ENCODE results near the gene EME2. TPM values are rescaled to one million over a fixed set of nuclear protein-coding genes. Genes with fewer than 3 reads are reported as not detected.

EME2 gene
- total RNA-seq, 6 donors from 2014 or later, result 10.8 to 87.0 (median 21.5) TPM

GRCh38 chr16:1727651-1728624 is 44.7 kb upstream of the EME2 start:
- Histone ChIP-seq H3K36me3 (peaks cover 8 to 78% (median 54%) of the 10 kb centered on the region in 4 donors), H3K27ac (no peak overlapping the region), H3K4me3 (no peak overlapping the region), H3K27me3 (no peaks in the 10 kb centered on the region), H3K9me3 (no peaks in the 10 kb centered on the region), H3K4me1 (peaks cover 7 to 12% (median 8%) of the 10 kb centered on the region in 4 donors)
- no peak for ATAC-seq (ENCODE audit: low FRiP score in 2 of 2)
- WGBS, 2 donors, result 94 to 95% methylated on average over 21 to 37 of the region's 37 CpGs
- TF ChIP-seq POLR2AphosphoS5 (IDR thresholded peaks at IDR 0.05) (no peak), CTCF (IDR thresholded peaks at IDR 0.05) (no peak), POLR2A (IDR thresholded peaks at IDR 0.05) (no peak), EP300 (IDR thresholded peaks at IDR 0.05) (no peak)
- peak in 1 of 2 donors; percentile 82 for DNase-seq

- Histone ChIP-seq H3K27ac (no peak overlapping the region), H3K27me3 (no peaks in the 10 kb centered on the region), H3K4me3 (no peak overlapping the region), H3K4me1 (peaks cover 0 to 2% (median 0%) of the 10 kb centered on the region in 4 donors), H3K9me3 (no peaks in the 10 kb centered on the region), H3K36me3 (peaks cover 8 to 89% (median 65%) of the 10 kb centered on the region in 4 donors)
- no peak for TF ChIP-seq POLR2AphosphoS5 (IDR thresholded peaks at IDR 0.05)
- WGBS, 2 donors, result 94 to 98% methylated on average over 17 to 18 of the region's 18 CpGs
- peak in 1 of 2 donors; percentile 56 for DNase-seq
- no peak for ATAC-seq (ENCODE audit: low FRiP score in 2 of 2)
These were observed 43.6 kb upstream of the EME2 start for GRCh38 chr16:1729026-1729425.

- peak in 1 of 2 donors; percentile 70 for DNase-seq
- Histone ChIP-seq H3K4me3 (no peak overlapping the region), H3K36me3 (peaks cover 9 to 90% (median 69%) of the 10 kb centered on the region in 4 donors), H3K27ac (no peak overlapping the region), H3K9me3 (no peaks in the 10 kb centered on the region), H3K27me3 (no peaks in the 10 kb centered on the region), H3K4me1 (no peaks in the 10 kb centered on the region)
- TF ChIP-seq CTCF (IDR thresholded peaks at IDR 0.05), result no peak
- TF ChIP-seq POLR2AphosphoS5 (IDR thresholded peaks at IDR 0.05), result no peak
- TF ChIP-seq POLR2A (IDR thresholded peaks at IDR 0.05), result no peak
- TF ChIP-seq EP300 (IDR thresholded peaks at IDR 0.05), result no peak
- WGBS, 2 donors, result 96 to 97% methylated on average over 35 of the region's 35 CpGs
- ATAC-seq (ENCODE audit: low FRiP score in 2 of 2), result no peak
These were observed 43.2 kb upstream of the EME2 start for GRCh38 chr16:1729445-1729844.

GRCh38 chr16:1731073-1731472 is 41.5 kb upstream of the EME2 start:
- H3K4me1 ChIP-seq, result no peaks in the 10 kb centered on the region
- H3K36me3 ChIP-seq, result peaks cover 15 to 81% (median 63%) of the 10 kb centered on the region in 4 donors
- peak in 1 of 2 donors; percentile 43 for DNase-seq
- no peak for TF ChIP-seq POLR2A (IDR thresholded peaks at IDR 0.05)
- no peaks in the 10 kb centered on the region for H3K9me3 ChIP-seq
- no peak overlapping the region for H3K4me3 ChIP-seq
- ATAC-seq (ENCODE audit: low FRiP score in 2 of 2), result no peak
- 86 to 95% methylated on average over 7 of the region's 7 CpGs for WGBS, 2 donors
- H3K27ac ChIP-seq, result no peak overlapping the region
- H3K27me3 ChIP-seq, result no peaks in the 10 kb centered on the region

- TF ChIP-seq CTCF (IDR thresholded peaks at IDR 0.05), result no peak
- Histone ChIP-seq H3K4me1 (no peaks in the 10 kb centered on the region), H3K9me3 (no peaks in the 10 kb centered on the region), H3K4me3 (no peak overlapping the region), H3K27ac (no peak overlapping the region), H3K36me3 (peaks cover 15 to 76% (median 58%) of the 10 kb centered on the region in 4 donors), H3K27me3 (no peaks in the 10 kb centered on the region)
- 69 to 73% methylated on average over 4 to 7 of the region's 7 CpGs for WGBS, 2 donors
- ATAC-seq (ENCODE audit: low FRiP score in 2 of 2), result no peak
- no peak for DNase-seq
These were observed 41.0 kb upstream of the EME2 start for GRCh38 chr16:1731603-1732002.

Data from upper lobe of left lung (tissue), 6 donors.